Neural cell (in vitro differentiated cells): ENCODE results near the gene MYCL. TPM values are rescaled to one million over a fixed set of nuclear protein-coding genes. Genes with fewer than 3 reads are reported as not detected.

Source experiments
- H2AFZ ChIP-seq: fragments of 200-600, 300-800 bp; sonication (generic), shearing (Covaris generic); 2 replicates; pipeline ENCODE4 v1.6.0; 2014; ENCODE audit warnings: low read depth, mild to moderate bottlenecking, antibody characterized with exemption, low read length, moderate library complexity
- H3F3A ChIP-seq: fragments of 200-600 bp; shearing (Covaris generic); 2 replicates; pipeline ENCODE4 v1.6.1; 2016; ENCODE audit warnings: mild to moderate bottlenecking, moderate library complexity, mixed read lengths, antibody characterized with exemption, low read length; ENCODE audit not compliant: insufficient read depth, poor library complexity, severe bottlenecking
- H3K27ac ChIP-seq: fragments of 200-600, 300-800 bp; sonication (generic), shearing (Covaris generic); 2 replicates; pipeline ENCODE4 v1.5.1; 2014; ENCODE audit warnings: mild to moderate bottlenecking, low read length, moderate library complexity
- H3K27me3 ChIP-seq: fragments of 300-800, 200-600 bp; sonication (generic), shearing (Covaris generic); 2 replicates; pipeline ENCODE4 v1.6.0; 2014; ENCODE audit warnings: mild to moderate bottlenecking, low read depth, low read length, moderate library complexity; ENCODE audit not compliant: insufficient read depth
- H3K36me3 ChIP-seq: fragments of 300-800, 200-600 bp; sonication (generic), shearing (Covaris generic); 2 replicates; pipeline ENCODE4 v1.5.1; 2014; ENCODE audit warnings: mild to moderate bottlenecking, antibody characterized with exemption, low read length, moderate library complexity; ENCODE audit not compliant: insufficient read depth
- H3K4me2 ChIP-seq: fragments of 300-800, 200-600 bp; sonication (generic), shearing (Covaris generic); 2 replicates; pipeline ENCODE4 v1.6.0; 2014; ENCODE audit warnings: mild to moderate bottlenecking, low read length
- H3K4me3 ChIP-seq: fragments of 300-800, 200-600 bp; sonication (generic), shearing (Covaris generic); 2 replicates; pipeline ENCODE4 v1.5.1; 2014; ENCODE audit warnings: mild to moderate bottlenecking, low read length, moderate library complexity
- H3K79me2 ChIP-seq: fragments of 200-600 bp; shearing (Covaris generic); replicated peaks from 2 replicates; pipeline ENCODE4 v1.6.0; 2014; ENCODE audit warnings: mild to moderate bottlenecking, low read length, moderate library complexity; ENCODE audit not compliant: insufficient read depth
- H3K9ac ChIP-seq: fragments of 300-800, 200-600 bp; sonication (generic), shearing (Covaris generic); 2 replicates; pipeline ENCODE4 v1.6.1; 2016; ENCODE audit warnings: mild to moderate bottlenecking, low read length, mixed read lengths
- H3K9me2 ChIP-seq: fragments of 200-600 bp; shearing (Covaris generic); 2 replicates; pipeline ENCODE4 v1.6.1; 2016; ENCODE audit warnings: mild to moderate bottlenecking, low read length, mixed read lengths; ENCODE audit not compliant: insufficient read depth
- H3K9me3 ChIP-seq: fragments of 200-600, 300-800 bp; sonication (generic), shearing (Covaris generic); 2 replicates; pipeline ENCODE4 v1.6.1; 2016; ENCODE audit warnings: mild to moderate bottlenecking, mixed run types, low read length, moderate library complexity, mixed read lengths
- H4K20me1 ChIP-seq: fragments of 200-600 bp; shearing (Covaris generic); 2 replicates; pipeline ENCODE4 v1.6.1; 2016; ENCODE audit warnings: mild to moderate bottlenecking, mixed run types; ENCODE audit not compliant: insufficient read depth
- CTCF ChIP-seq: fragments of 450-650 bp; IDR thresholded peaks from 2 replicates; pipeline ENCODE4 v1.5.1; 2014; ENCODE audit warnings: antibody characterized with exemption, mild to moderate bottlenecking, moderate library complexity; ENCODE audit not compliant: poor library complexity, severe bottlenecking
- EP300 ChIP-seq: fragments of 450-650 bp; conservative IDR thresholded peaks from 2 replicates; pipeline ENCODE4 v1.6.1; 2014; ENCODE audit warnings: antibody characterized with exemption, mild to moderate bottlenecking, moderate library complexity; ENCODE audit not compliant: poor library complexity, severe bottlenecking
- EZH2 ChIP-seq: fragments of 200-600, 300-800 bp; shearing (Covaris generic), sonication (generic); IDR thresholded peaks from 2 replicates; pipeline ENCODE4 v1.6.1; 2014; ENCODE audit warnings: antibody characterized with exemption, low read length, borderline replicate concordance, mild to moderate bottlenecking; ENCODE audit not compliant: insufficient read depth, poor library complexity, severe bottlenecking
- MXI1 ChIP-seq: fragments of 450-650 bp; conservative IDR thresholded peaks from 2 replicates; pipeline ENCODE4 v1.6.1; 2014; ENCODE audit warnings: antibody characterized with exemption, mild to moderate bottlenecking; ENCODE audit not compliant: poor library complexity, severe bottlenecking
- POLR2AphosphoS5 ChIP-seq: IDR thresholded peaks from 2 replicates; pipeline ENCODE4 v1.6.1; 2012
- RAD21 ChIP-seq: fragments of 450-650 bp; conservative IDR thresholded peaks from 2 replicates; pipeline ENCODE4 v1.6.1; 2014; ENCODE audit warnings: antibody characterized with exemption, mild to moderate bottlenecking, moderate library complexity
- REST ChIP-seq: IDR thresholded peaks from 2 replicates; pipeline ENCODE4 v1.6.1; 2012; ENCODE audit warnings: borderline replicate concordance
- SMC3 ChIP-seq: fragments of 450-650 bp; conservative IDR thresholded peaks from 2 replicates; pipeline ENCODE4 v1.6.1; 2014; ENCODE audit warnings: antibody characterized with exemption, mild to moderate bottlenecking, moderate library complexity; ENCODE audit not compliant: poor library complexity
- TAF1 ChIP-seq: IDR thresholded peaks from 2 replicates; pipeline ENCODE4 v1.6.1; 2012; ENCODE audit warnings: low read depth
- polyA plus RNA-seq: library from polyadenylated mRNA; depleted of rRNA; stranded (reverse); fragments of >200 nt; gene quantifications from 2 replicates; pipeline ENCODE4 v1.2.3, GENCODE V29; 2014

MYCL gene
- polyA plus RNA-seq, 1 donor from 2014 or later = 35.2 TPM

GRCh38 chr1:39938856-39939255 is 37.1 kb upstream of the MYCL start:
- Histone ChIP-seq H3K4me2 (no peak overlapping the region), H3K4me3 (no peak overlapping the region), H3K9me2 (no peaks in the 10 kb centered on the region), H3K27ac (no peak overlapping the region), H3K27me3 (no peaks in the 10 kb centered on the region), H3K79me2 (no peaks in the 10 kb centered on the region), H2AFZ (no peak overlapping the region), H4K20me1 (no peaks in the 10 kb centered on the region), H3K36me3 (no peaks in the 10 kb centered on the region), H3K9ac (no peak overlapping the region), H3F3A (no peaks in the 10 kb centered on the region), H3K9me3 (no peaks in the 10 kb centered on the region)
- no peak for TF ChIP-seq TAF1
- TF ChIP-seq REST = no peak
- TF ChIP-seq SMC3 = no peak
- TF ChIP-seq EP300 = no peak
- TF ChIP-seq CTCF = no peak
- TF ChIP-seq EZH2 = no peak
- no peak for TF ChIP-seq MXI1

GRCh38 chr1:39936724-39937491 is 35.2 kb upstream of the MYCL start:
- no peaks in the 10 kb centered on the region for H3K27me3 ChIP-seq
- no peaks in the 10 kb centered on the region for H3K79me2 ChIP-seq
- no peaks in the 10 kb centered on the region for H3K9me3 ChIP-seq
- H3K4me2 ChIP-seq = no peak overlapping the region
- no peak overlapping the region for H2AFZ ChIP-seq
- no peaks in the 10 kb centered on the region for H4K20me1 ChIP-seq
- no peak overlapping the region for H3K27ac ChIP-seq
- no peak overlapping the region for H3K4me3 ChIP-seq
- TF ChIP-seq MXI1 (no peak), RAD21 (no peak), EZH2 (no peak), SMC3 (no peak), POLR2AphosphoS5 (no peak), TAF1 (no peak), REST (no peak)
- no peaks in the 10 kb centered on the region for H3K36me3 ChIP-seq
- no peaks in the 10 kb centered on the region for H3K9me2 ChIP-seq
- no peaks in the 10 kb centered on the region for H3F3A ChIP-seq
- no peak overlapping the region for H3K9ac ChIP-seq
